Loucy (cell line): ENCODE data around the gene OR1M1.

ENCODE experiments used
- H2AFZ ChIP-seq: fragments of 200-600 bp; sonication (generic); 2 replicates; pipeline ENCODE4 v1.6.0; 2016; ENCODE audit warnings: antibody characterized with exemption, mild to moderate bottlenecking, low read length, moderate library complexity
- H3F3A ChIP-seq: fragments of 200-600 bp; 2 replicates; pipeline ENCODE4 v1.6.0; 2016; ENCODE audit warnings: antibody characterized with exemption, low read depth, mild to moderate bottlenecking
- H3K27me3 ChIP-seq: fragments of 200-600 bp; sonication (generic); 2 replicates; pipeline ENCODE4 v1.6.1; 2014; ENCODE audit warnings: low read length, mild to moderate bottlenecking; ENCODE audit not compliant: insufficient read depth, poor library complexity, severe bottlenecking
- H3K36me3 ChIP-seq: fragments of 200-600 bp; sonication (generic); 2 replicates; pipeline ENCODE4 v1.6.1; 2016; ENCODE audit warnings: low read length; ENCODE audit not compliant: insufficient read depth
- H3K4me1 ChIP-seq: fragments of 200-600 bp; sonication (generic); 2 replicates; pipeline ENCODE4 v1.5.1; 2014; ENCODE audit warnings: low read length, mild to moderate bottlenecking; ENCODE audit not compliant: insufficient read depth, poor library complexity, severe bottlenecking
- H3K4me2 ChIP-seq: fragments of 200-600 bp; sonication (generic); 2 replicates; pipeline ENCODE4 v1.6.0; 2014; ENCODE audit warnings: antibody characterized with exemption, low read length, low read depth, mild to moderate bottlenecking; ENCODE audit not compliant: poor library complexity, severe bottlenecking
- H3K4me3 ChIP-seq: fragments of 200-600 bp; sonication (generic); 2 replicates; pipeline ENCODE4 v1.5.1; 2014; ENCODE audit warnings: low read length, mild to moderate bottlenecking, mixed read lengths; ENCODE audit not compliant: poor library complexity, severe bottlenecking
- H3K79me2 ChIP-seq: fragments of 200-600 bp; sonication (generic); 2 replicates; pipeline ENCODE4 v1.6.1; 2014; ENCODE audit warnings: low read length; ENCODE audit not compliant: insufficient read depth
- H3K9ac ChIP-seq: fragments of 200-600 bp; sonication (generic); 2 replicates; pipeline ENCODE4 v1.6.0; 2014; ENCODE audit warnings: mild to moderate bottlenecking, low read depth, low read length, moderate library complexity; ENCODE audit not compliant: poor library complexity, severe bottlenecking
- H3K9me2 ChIP-seq: fragments of 200-600 bp; sonication (generic); replicated peaks from 2 replicates; pipeline ENCODE4 v1.6.1; 2016; ENCODE audit warnings: low read depth, low read length, mixed read lengths
- H3K9me3 ChIP-seq: fragments of 200-600 bp; sonication (generic); 2 replicates; pipeline ENCODE4 v1.6.1; 2014; ENCODE audit warnings: mild to moderate bottlenecking, antibody characterized with exemption, low read length, low read depth; ENCODE audit not compliant: insufficient read depth
- H4K20me1 ChIP-seq: fragments of 200-600 bp; sonication (generic); 2 replicates; pipeline ENCODE4 v1.6.0; 2014; ENCODE audit warnings: antibody characterized with exemption, low read length, mild to moderate bottlenecking; ENCODE audit not compliant: insufficient read depth, poor library complexity, severe bottlenecking
- CTCF ChIP-seq: fragments of 200-600 bp; sonication (generic); conservative IDR thresholded peaks from 2 replicates; pipeline ENCODE4 v1.5.1; 2014; ENCODE audit warnings: mild to moderate bottlenecking, antibody characterized with exemption, low read length
- EZH2phosphoT487 ChIP-seq: fragments of 200-600 bp; IDR thresholded peaks from 2 replicates; pipeline ENCODE4 v1.6.1; 2018; ENCODE audit warnings: antibody characterized with exemption, mild to moderate bottlenecking, moderate library complexity, borderline replicate concordance

The OR1M1 gene

GRCh38 chr19:9040131-9040530, 46.7 kb upstream of the OR1M1 start:
- Histone ChIP-seq H3K4me1 (no peaks in the 10 kb centered on the region), H4K20me1 (no peaks in the 10 kb centered on the region), H3K9ac (no peak overlapping the region), H3K9me3 (no peaks in the 10 kb centered on the region), H3K27me3 (no peaks in the 10 kb centered on the region), H3K4me3 (no peak overlapping the region), H3K79me2 (no peaks in the 10 kb centered on the region), H3F3A (no peaks in the 10 kb centered on the region), H3K36me3 (no peaks in the 10 kb centered on the region), H3K9me2 (no peaks in the 10 kb centered on the region), H3K4me2 (no peak overlapping the region), H2AFZ (no peak overlapping the region)
- TF ChIP-seq EZH2phosphoT487 (no peak), CTCF (no peak)

GRCh38 chr19:9041023-9041422, 45.8 kb upstream of the OR1M1 start:
- no peaks in the 10 kb centered on the region for H4K20me1 ChIP-seq
- TF ChIP-seq CTCF = no peak

GRCh38 chr19:9043524-9043923, 43.3 kb upstream of the OR1M1 start:
- TF ChIP-seq CTCF = no peak
- no peak for TF ChIP-seq EZH2phosphoT487
- Histone ChIP-seq H3K27me3 (no peaks in the 10 kb centered on the region), H4K20me1 (no peaks in the 10 kb centered on the region), H3K79me2 (no peaks in the 10 kb centered on the region), H3K4me1 (no peaks in the 10 kb centered on the region), H3K4me3 (no peak overlapping the region), H3K9me3 (no peaks in the 10 kb centered on the region), H3K9me2 (no peaks in the 10 kb centered on the region), H3F3A (no peaks in the 10 kb centered on the region), H2AFZ (no peak overlapping the region), H3K9ac (no peak overlapping the region), H3K4me2 (no peak overlapping the region), H3K36me3 (no peaks in the 10 kb centered on the region)

More at GRCh38 chr19:9041023-9041422, 45.8 kb upstream of the OR1M1 start:
- Histone ChIP-seq H3K4me3 (no peak overlapping the region), H3K9me3 (no peaks in the 10 kb centered on the region), H3K9me2 (no peaks in the 10 kb centered on the region), H3F3A (no peaks in the 10 kb centered on the region), H3K9ac (no peak overlapping the region), H3K79me2 (no peaks in the 10 kb centered on the region), H3K27me3 (no peaks in the 10 kb centered on the region), H3K36me3 (no peaks in the 10 kb centered on the region), H3K4me2 (no peak overlapping the region), H3K4me1 (no peaks in the 10 kb centered on the region), H2AFZ (no peak overlapping the region)
